ENCODE results near the gene ADPRH.

ADPRH gene

DNA sequence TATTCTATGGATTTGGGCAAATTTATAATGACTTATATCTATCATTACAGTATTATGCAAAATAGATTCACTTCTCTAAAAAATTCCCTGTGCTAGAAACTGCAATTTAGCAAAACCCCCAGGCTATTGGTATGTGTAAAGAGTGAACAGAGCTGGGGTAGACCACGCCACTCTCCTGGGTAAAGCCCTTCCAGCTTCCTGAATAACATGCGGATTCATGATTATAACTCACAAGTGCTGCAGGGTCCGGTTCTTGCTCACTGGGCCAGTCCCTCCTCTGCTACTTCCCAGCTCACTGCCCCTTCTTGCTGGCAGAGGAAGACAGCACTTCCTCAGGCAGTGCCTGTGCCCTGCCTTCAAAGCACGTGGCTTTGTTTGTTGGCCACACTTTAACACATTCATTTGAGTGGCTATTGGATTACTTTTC lies 24.0 kb upstream of the ADPRH start:
- Histone ChIP-seq H3K27ac (no peak overlapping the region), H3K27me3 (no peaks in the 10 kb centered on the region), H3K36me3 (no peaks in the 10 kb centered on the region), H3K4me1 (ENCODE audit: control insufficient read depth in 1 of 2, insufficient read depth in 1 of 2, low read depth in 1 of 2, low read length in 1 of 2) (no peaks in the 10 kb centered on the region), H3K9me3 (no peaks in the 10 kb centered on the region), H3K4me3 (ENCODE audit: low read depth in 1 of 2, low read length in 1 of 2) (no peak overlapping the region)
- TF ChIP-seq, protein P1, sequence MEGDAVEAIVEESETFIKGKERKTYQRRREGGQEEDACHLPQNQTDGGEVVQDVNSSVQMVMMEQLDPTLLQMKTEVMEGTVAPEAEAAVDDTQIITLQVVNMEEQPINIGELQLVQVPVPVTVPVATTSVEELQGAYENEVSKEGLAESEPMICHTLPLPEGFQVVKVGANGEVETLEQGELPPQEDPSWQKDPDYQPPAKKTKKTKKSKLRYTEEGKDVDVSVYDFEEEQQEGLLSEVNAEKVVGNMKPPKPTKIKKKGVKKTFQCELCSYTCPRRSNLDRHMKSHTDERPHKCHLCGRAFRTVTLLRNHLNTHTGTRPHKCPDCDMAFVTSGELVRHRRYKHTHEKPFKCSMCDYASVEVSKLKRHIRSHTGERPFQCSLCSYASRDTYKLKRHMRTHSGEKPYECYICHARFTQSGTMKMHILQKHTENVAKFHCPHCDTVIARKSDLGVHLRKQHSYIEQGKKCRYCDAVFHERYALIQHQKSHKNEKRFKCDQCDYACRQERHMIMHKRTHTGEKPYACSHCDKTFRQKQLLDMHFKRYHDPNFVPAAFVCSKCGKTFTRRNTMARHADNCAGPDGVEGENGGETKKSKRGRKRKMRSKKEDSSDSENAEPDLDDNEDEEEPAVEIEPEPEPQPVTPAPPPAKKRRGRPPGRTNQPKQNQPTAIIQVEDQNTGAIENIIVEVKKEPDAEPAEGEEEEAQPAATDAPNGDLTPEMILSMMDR (IDR thresholded peaks at IDR 0.05), result no peak

DNA sequence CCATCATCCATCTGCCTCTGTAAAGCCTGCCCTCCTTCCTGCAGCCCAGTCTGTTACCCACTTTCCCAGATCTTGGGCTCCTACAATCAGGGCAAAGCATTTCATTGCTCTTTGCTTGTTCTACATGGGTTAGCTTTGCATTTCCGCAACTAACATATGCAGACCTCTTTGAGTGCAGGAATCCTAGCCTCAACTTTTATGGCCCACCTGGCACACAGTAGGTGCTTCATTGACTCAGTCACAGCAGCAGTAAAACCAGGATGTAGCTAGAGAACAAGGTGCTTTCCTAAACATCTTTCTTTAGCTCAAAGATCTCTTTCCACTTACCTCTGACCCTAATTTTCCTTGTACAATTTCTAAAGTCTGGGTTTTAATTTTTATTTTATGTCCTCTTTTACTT lies 23.4 kb upstream of the ADPRH start:
- Histone ChIP-seq H3K27me3 (no peaks in the 10 kb centered on the region), H3K4me1 (ENCODE audit: control insufficient read depth in 1 of 2, insufficient read depth in 1 of 2, low read depth in 1 of 2, low read length in 1 of 2) (no peaks in the 10 kb centered on the region), H3K4me3 (ENCODE audit: low read depth in 1 of 2, low read length in 1 of 2) (no peak overlapping the region), H3K9me3 (no peaks in the 10 kb centered on the region), H3K36me3 (no peaks in the 10 kb centered on the region), H3K27ac (no peak overlapping the region)
- TF ChIP-seq, protein P1 (IDR thresholded peaks at IDR 0.05), result no peak

DNA sequence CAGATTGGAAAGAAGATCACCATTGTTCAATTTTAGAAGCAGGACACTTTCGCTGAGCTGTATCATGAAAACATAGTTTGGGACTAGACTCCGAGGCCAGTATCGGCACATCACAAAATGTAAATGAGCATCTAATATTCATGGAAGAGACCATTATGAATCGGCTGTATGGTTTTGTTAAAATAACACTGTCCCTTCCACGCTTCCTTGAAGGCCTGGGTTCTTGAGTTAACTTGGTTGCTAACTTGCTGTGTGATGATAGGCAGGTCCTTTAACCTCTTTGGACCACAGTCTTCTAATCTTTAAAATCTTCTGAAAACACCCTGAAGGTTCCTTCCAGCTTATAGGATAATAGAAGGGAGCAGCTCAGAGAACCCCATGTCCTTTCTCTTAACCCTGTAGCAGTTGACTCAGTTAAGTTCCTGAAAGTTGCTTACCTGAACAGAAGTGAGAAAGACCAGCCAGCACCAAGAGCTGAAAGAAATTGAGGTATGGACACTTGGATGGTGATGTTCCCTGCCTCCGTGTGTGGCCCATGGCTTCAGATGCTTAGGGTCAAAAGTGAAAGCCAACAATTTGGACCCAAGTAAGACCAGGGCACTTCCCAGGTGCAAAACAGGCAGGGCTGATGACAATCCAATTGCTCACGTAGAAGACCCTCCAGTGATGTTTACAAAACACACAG lies 22.0 kb upstream of the ADPRH start:
- TF ChIP-seq, protein P1 (IDR thresholded peaks at IDR 0.05), result no peak
- Histone ChIP-seq H3K9me3 (no peaks in the 10 kb centered on the region), H3K27me3 (no peaks in the 10 kb centered on the region), H3K27ac (no peak overlapping the region), H3K4me1 (ENCODE audit: control insufficient read depth in 1 of 2, insufficient read depth in 1 of 2, low read depth in 1 of 2, low read length in 1 of 2) (no peaks in the 10 kb centered on the region), H3K36me3 (no peaks in the 10 kb centered on the region), H3K4me3 (ENCODE audit: low read depth in 1 of 2, low read length in 1 of 2) (no peak overlapping the region)

DNA sequence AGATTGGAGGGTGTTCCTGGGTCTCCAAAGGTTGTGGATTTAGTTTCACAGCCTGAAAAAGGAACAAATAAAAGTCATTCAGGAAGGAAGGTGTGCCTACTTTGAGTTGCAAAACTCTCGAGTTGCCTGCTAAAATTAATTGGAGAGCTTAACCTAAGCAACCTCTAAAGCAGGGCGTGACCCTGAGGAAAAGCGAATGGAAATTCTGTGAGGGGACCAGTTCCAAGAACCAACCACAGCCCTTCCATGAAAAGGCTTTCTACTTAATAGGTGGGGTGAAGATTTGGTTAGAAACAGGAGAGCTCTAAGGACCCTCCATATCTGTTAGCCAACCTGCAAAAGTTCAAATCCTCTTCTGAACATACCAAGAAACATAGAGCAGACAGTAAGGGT lies 21.4 kb upstream of the ADPRH start:
- Histone ChIP-seq H3K27me3 (no peaks in the 10 kb centered on the region), H3K4me1 (ENCODE audit: control insufficient read depth in 1 of 2, insufficient read depth in 1 of 2, low read depth in 1 of 2, low read length in 1 of 2) (no peaks in the 10 kb centered on the region), H3K36me3 (no peaks in the 10 kb centered on the region), H3K27ac (no peak overlapping the region), H3K9me3 (no peaks in the 10 kb centered on the region), H3K4me3 (ENCODE audit: low read depth in 1 of 2, low read length in 1 of 2) (no peak overlapping the region)
- TF ChIP-seq, protein P1 (IDR thresholded peaks at IDR 0.05), result no peak

DNA sequence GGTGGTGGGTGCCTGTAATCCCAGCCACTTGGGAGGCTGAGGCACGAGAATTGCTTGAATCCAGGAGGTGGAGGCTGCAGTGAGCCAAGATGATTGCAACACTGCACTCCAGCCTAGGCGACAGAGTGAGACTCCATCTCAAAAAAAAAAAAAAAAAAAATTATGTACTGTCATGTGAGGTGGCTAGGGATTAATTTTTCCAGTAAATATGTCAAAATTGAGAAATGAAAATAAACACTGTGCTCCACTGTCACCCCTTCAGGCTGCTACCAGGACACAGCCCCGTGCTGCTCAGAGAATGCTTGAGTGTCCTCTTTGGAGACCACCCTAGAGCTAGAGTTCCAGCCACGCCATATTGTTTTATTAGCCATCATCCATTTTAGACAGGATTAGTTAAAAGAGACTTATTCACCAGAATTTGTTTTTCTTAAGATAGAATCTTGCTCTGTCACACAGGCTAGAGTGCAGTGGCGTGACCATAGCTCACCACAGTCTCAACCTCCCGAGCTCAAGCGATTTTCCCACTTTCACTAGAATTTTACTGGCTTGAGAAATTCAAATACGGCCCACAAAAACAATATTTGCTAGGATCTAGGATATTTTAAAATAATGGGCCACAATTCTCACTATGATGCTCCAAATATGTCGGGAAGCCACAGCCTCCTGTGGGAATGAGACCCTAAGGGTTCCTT lies 20.5 kb upstream of the ADPRH start:
- TF ChIP-seq, protein P1 (IDR thresholded peaks at IDR 0.05), result no peak
- H3K36me3 ChIP-seq, result no peaks in the 10 kb centered on the region
- H3K9me3 ChIP-seq, result no peaks in the 10 kb centered on the region
- H3K27me3 ChIP-seq, result no peaks in the 10 kb centered on the region
- H3K27ac ChIP-seq, result no peak overlapping the region
- H3K4me3 ChIP-seq (ENCODE audit: low read depth in 1 of 2, low read length in 1 of 2), result no peak overlapping the region
- H3K4me1 ChIP-seq (ENCODE audit: control insufficient read depth in 1 of 2, insufficient read depth in 1 of 2, low read depth in 1 of 2, low read length in 1 of 2), result no peaks in the 10 kb centered on the region

Data from neutrophil (primary cell).